Tibial artery (tissue), 4 donors: ENCODE results near the gene UNK.

ENCODE experiments used
- DNase-seq, 2 donors: peaks; one replicate each; pipeline ENCODE4 v3.0.0-alpha.2; 2019
- H3K27ac ChIP-seq, 2 donors: fragments of 200-600 bp; sonication (generic) in 1 of 2; 1 replicate in 1 of 2; 2 replicates in 1 of 2; pipeline ENCODE4 v1.5.1; 2018 to 2019; ENCODE audit warnings: mild to moderate bottlenecking in 1 of 2
- H3K27me3 ChIP-seq, 2 donors: fragments of 200-600 bp; sonication (generic) in 1 of 2; one replicate each; pipeline versions ENCODE4 v1.5.1 to v1.6.0; 2016 to 2019
- H3K36me3 ChIP-seq, 3 donors: fragments of 200-600 bp; sonication (generic) in 2 of 3; one replicate each; pipeline ENCODE4 v1.5.1; 2016 to 2019; ENCODE audit warnings: mild to moderate bottlenecking in 2 of 3
- H3K4me1 ChIP-seq, 4 donors: fragments of 200-600 bp; sonication (generic) in 2 of 4; 1 replicate in 3 of 4; 2 replicates in 1 of 4; pipeline ENCODE4 v1.5.1; 2016 to 2019
- H3K4me3 ChIP-seq, 2 donors: fragments of 200-600 bp; sonication (generic) in 1 of 2; 1 replicate in 1 of 2; 2 replicates in 1 of 2; pipeline ENCODE4 v1.5.1; 2018 to 2019; ENCODE audit warnings: mild to moderate bottlenecking in 2 of 2
- H3K9me3 ChIP-seq, 3 donors: fragments of 200-600 bp; sonication (generic) in 1 of 3; one replicate each; pipeline ENCODE4 v1.5.1; 2016 to 2019
- intact Hi-C: fragments of 100-400 bp; cut with DNase I; formaldehyde crosslinking; loops from one replicate; pipeline ENCODE4 v1.15.0; 2023; ENCODE audit warnings: low total_unique reads
- TF ChIP-seq, protein P1 (sequence below), 2 experiments: fragments of 200-600 bp in 1 of 2; fragments of 450-650 bp in 1 of 2; IDR thresholded peaks; one replicate each; pipeline ENCODE4 v1.5.1; 2017 to 2019; ENCODE audit warnings: antibody characterized with exemption in 2 of 2, mild to moderate bottlenecking in 1 of 2, moderate library complexity in 1 of 2

UNK gene

DNA sequence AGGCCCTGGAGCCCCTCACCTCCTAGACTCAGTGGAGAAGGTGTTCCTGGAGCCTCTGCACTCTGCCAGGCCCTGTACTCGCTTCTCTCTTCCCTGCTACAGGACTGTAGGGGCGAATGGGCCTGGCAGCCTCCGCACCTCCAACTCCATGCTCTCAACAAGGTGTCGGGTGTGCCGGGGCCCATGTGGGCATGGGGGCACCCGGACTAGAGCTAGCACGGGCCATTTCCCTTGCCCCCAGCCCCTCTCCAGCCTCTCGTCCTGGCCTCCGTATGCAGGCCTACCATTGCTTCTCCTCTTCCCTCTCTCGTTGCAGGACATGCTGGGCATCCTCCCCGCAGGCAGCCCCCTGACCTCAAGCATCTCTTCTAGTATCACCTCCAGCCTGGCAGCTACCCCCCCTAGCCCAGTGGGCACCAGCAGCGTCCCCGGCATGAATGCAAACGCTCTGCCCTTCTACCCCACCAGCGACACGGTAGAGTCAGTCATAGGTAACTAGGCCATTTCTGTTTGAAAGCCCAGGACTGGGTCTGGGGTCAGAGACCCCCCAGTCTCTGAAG is 33.8 kb downstream of the UNK start:
- TF ChIP-seq, protein P1, sequence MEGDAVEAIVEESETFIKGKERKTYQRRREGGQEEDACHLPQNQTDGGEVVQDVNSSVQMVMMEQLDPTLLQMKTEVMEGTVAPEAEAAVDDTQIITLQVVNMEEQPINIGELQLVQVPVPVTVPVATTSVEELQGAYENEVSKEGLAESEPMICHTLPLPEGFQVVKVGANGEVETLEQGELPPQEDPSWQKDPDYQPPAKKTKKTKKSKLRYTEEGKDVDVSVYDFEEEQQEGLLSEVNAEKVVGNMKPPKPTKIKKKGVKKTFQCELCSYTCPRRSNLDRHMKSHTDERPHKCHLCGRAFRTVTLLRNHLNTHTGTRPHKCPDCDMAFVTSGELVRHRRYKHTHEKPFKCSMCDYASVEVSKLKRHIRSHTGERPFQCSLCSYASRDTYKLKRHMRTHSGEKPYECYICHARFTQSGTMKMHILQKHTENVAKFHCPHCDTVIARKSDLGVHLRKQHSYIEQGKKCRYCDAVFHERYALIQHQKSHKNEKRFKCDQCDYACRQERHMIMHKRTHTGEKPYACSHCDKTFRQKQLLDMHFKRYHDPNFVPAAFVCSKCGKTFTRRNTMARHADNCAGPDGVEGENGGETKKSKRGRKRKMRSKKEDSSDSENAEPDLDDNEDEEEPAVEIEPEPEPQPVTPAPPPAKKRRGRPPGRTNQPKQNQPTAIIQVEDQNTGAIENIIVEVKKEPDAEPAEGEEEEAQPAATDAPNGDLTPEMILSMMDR (IDR thresholded peaks at IDR 0.05): no peak
- H3K27ac ChIP-seq: no peak overlapping the region
- peaks cover 0 to 22% (median 0%) of the 10 kb centered on the region in 4 donors for H3K4me1 ChIP-seq
- no peak overlapping the region for H3K4me3 ChIP-seq
- H3K36me3 ChIP-seq: peaks cover 72 to 96% (median 84%) of the 10 kb centered on the region in 3 donors
- no peaks in the 10 kb centered on the region for H3K9me3 ChIP-seq
- no peak for DNase-seq
- no peaks in the 10 kb centered on the region for H3K27me3 ChIP-seq
- intact Hi-C loops: no loop called here

DNA sequence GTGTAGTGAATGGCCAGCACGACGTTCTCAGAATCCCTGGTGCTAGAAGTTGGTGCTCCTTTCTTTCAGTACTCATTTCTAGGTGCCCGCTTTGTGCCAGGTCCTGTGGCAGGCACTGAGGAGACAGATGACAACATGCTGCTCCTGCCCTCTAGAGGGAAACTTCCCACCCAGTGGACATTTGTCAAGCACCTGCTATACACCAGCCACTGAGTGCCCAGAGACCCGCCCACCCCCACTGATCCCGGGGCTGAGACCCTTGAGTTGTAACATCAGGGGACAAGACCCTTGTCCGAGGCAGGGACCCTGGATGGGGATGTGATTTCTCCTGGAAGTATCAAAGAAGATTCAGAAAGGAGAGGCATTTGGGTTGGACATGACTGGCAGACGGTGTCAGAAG is 34.5 kb downstream of the UNK start:
- DNase-seq: no peak
- no peak overlapping the region for H3K4me3 ChIP-seq
- TF ChIP-seq, protein P1 (IDR thresholded peaks at IDR 0.05): no peak
- no peak overlapping the region for H3K27ac ChIP-seq
- no peaks in the 10 kb centered on the region for H3K9me3 ChIP-seq
- peaks cover 0 to 26% (median 0%) of the 10 kb centered on the region in 4 donors for H3K4me1 ChIP-seq
- peaks cover 75 to 96% (median 85%) of the 10 kb centered on the region in 3 donors for H3K36me3 ChIP-seq
- H3K27me3 ChIP-seq: no peaks in the 10 kb centered on the region
- intact Hi-C loops: no loop called here

DNA sequence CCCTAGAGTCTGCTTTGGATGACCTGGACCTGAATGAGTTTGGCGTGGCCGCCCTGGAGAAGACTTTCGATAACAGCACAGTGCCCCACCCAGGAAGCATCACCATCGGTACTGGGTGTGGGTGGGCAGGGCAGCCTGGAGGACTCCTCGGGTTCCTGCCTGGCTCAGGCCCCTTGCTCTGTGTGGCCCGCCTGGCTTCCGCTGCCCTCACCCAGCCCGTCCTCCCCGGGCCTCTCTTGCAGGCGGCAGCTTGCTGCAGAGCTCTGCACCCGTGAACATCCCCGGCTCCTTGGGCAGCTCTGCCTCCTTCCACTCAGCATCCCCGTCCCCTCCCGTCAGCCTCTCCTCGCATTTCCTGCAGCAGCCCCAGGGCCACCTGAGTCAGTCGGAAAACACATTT is 35.1 kb downstream of the UNK start:
- no peaks in the 10 kb centered on the region for H3K27me3 ChIP-seq
- DNase-seq: no peak
- H3K4me3 ChIP-seq: no peak overlapping the region
- intact Hi-C loops: no loop called here
- H3K4me1 ChIP-seq: peaks cover 0 to 26% (median 0%) of the 10 kb centered on the region in 4 donors
- H3K9me3 ChIP-seq: no peaks in the 10 kb centered on the region
- TF ChIP-seq, protein P1 (IDR thresholded peaks at IDR 0.05): no peak
- H3K36me3 ChIP-seq: peaks cover 77 to 96% (median 86%) of the 10 kb centered on the region in 3 donors
- H3K27ac ChIP-seq: no peak overlapping the region

DNA sequence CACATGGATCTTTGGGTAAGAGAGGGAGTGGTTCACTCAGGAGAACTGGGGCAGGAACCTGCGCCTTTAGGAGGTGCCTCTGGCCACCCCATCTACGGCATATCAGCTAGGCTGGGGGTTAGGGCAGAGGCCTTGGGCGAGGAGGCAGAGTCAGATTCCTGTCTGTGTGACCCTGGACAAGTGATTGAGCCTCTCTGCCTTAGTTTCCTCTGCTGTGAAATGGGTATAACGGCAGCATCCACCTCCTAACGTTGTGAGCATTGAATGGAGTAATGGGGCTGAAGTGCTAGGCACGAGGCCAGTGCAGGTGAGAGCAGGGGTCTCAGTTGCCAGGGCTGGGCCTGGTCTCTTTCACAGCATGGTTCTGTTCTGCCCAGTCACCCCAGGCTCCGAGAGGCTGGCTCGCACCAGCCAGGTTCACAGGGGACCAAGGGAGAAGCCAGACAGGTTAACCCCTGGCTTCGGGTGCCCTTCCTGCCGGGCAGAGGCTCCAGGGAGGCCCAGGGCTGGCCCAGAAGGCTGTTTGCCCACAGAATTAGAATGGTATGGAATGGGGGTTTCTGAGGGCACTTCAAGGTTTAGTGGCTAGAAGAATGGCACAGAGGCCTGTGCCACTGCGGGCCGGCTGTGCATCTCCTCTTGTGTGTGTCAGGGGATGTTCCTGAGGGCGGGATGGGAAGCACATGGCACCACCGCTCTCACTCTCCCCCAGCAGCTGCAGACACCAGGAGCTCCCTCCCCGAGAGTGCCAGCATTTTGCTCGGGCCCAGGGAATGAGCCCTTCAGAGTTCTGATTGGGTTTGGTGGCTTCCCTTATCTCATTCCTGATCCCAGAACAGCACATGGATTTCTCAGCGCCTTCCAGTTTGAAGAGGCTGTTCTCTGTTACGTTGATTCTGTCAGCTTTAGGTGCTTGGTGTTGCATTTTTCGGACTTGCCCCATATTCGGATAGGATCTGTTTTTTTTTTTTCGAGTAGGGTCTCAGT is 35.8 kb downstream of the UNK start:
- peaks cover 71 to 96% (median 86%) of the 10 kb centered on the region in 3 donors for H3K36me3 ChIP-seq
- intact Hi-C loops: no loop called here

DNA sequence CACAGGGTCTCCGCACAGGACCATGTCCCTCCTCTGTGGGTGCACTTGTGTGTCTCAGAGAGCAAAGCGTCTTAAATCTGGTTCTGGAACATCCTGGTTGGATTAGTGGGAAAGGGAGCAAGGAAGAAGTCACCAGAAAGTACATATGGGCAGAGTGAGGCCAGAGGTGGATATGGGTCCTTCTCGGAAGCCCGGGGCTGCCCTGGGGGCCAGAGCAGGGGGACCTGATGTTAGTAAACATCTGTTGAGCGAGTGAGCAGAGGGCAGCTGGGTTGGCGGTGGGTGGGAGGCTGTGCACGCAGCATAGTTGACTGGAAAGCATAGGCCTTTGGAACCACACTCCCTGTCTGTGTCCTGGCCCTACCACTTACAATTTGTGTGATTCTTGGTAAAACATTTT is 36.9 kb downstream of the UNK start:
- Histone ChIP-seq H3K27me3 (no peaks in the 10 kb centered on the region), H3K9me3 (no peaks in the 10 kb centered on the region), H3K36me3 (peaks cover 68 to 90% (median 81%) of the 10 kb centered on the region in 3 donors), H3K4me1 (peaks cover 0 to 22% (median 0%) of the 10 kb centered on the region in 4 donors), H3K4me3 (no peak overlapping the region), H3K27ac (no peak overlapping the region)
- TF ChIP-seq, protein P1 (IDR thresholded peaks at IDR 0.05): no peak
- intact Hi-C loops: no loop called here
- DNase-seq: no peak

More for the DNA sequence above, 35.8 kb downstream of the UNK start:
- H3K4me3 ChIP-seq: no peak overlapping the region
- H3K27me3 ChIP-seq: no peaks in the 10 kb centered on the region
- H3K9me3 ChIP-seq: no peaks in the 10 kb centered on the region
- DNase-seq: no peak
- TF ChIP-seq, protein P1 (IDR thresholded peaks at IDR 0.05): no peak
- H3K27ac ChIP-seq: no peak overlapping the region
- peaks cover 0 to 20% (median 0%) of the 10 kb centered on the region in 4 donors for H3K4me1 ChIP-seq
